SU-DHL-6 (cell line): Measurements from ENCODE around the gene CCDC183.

ENCODE experiments used
- CTCF ChIP-seq: fragments of 200-600 bp; sonication (generic); IDR thresholded peaks from one replicate; pipeline ENCODE4 v1.5.1; 2017; ENCODE audit warnings: antibody characterized with exemption, mild to moderate bottlenecking, low read length, moderate library complexity; ENCODE audit not compliant: insufficient read depth, poor library complexity, severe bottlenecking
- EZH2phosphoT487 ChIP-seq: fragments of 200-600 bp; sonication (generic), shearing (Covaris generic); conservative IDR thresholded peaks from 2 replicates; pipeline ENCODE4 v1.6.1; 2018; ENCODE audit warnings: mild to moderate bottlenecking, antibody characterized with exemption, low read length, moderate library complexity, mixed read lengths

GRCh38 chr9:136776947-136777346, 19.2 kb upstream of the CCDC183 start:
- TF ChIP-seq CTCF: no peak
- no peak for TF ChIP-seq EZH2phosphoT487
